GM12865 (cell line): Measurements from ENCODE around the gene YWHAH.

Experiments
- DNase-seq: peaks from one replicate; pipeline ENCODE4 v3.0.0; 2010; ENCODE audit warnings: low read depth
- H3K4me3 ChIP-seq: 2 replicates; pipeline ENCODE4 v1.5.1; 2011; ENCODE audit warnings: mild to moderate bottlenecking, low read depth, low read length, control low read depth
- TF ChIP-seq, protein P1 (sequence below): IDR thresholded peaks from 2 replicates; pipeline ENCODE4 v1.5.1; 2011; ENCODE audit warnings: low read length, control low read depth, low read depth, inconsistent platforms; ENCODE audit not compliant: insufficient read depth; ENCODE audit errors: missing control alignments

YWHAH gene

DNA sequence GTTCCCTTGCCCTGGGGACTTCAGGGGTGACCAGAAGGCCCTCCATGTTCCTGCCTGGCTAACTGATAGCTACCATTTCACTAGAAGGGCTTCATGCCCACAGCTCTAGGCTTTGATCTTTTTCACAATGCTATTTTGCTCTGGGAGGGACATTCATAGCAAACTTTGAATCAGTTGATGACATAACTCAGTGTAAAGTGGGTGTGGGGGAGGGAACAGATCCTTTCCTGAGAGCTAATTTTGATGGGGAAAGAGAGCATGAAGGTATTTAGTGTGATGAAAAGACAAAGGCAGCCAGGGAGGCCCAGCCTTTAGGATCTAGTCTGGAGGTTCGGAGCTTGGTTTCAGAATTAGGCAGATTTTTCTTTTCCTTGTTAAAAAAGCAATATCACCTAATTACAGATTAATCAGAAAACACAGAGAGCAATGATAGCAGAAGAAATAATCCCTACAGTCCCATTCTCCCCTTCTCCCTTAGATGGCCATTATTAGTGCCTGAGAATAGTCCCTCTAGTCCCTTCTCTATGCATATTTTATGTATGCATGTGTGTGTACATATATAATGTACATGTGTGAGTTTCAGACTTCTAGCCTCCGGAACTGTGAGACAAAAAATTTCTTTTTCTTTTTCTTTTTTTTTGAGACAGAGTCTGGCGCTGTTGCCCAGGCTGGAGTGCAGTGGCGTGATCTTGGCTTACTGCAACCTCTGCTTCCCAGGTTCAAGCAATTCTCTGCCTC is 46.9 kb downstream of the YWHAH start:
- H3K4me3 ChIP-seq = no peak overlapping the region
- TF ChIP-seq, protein P1, sequence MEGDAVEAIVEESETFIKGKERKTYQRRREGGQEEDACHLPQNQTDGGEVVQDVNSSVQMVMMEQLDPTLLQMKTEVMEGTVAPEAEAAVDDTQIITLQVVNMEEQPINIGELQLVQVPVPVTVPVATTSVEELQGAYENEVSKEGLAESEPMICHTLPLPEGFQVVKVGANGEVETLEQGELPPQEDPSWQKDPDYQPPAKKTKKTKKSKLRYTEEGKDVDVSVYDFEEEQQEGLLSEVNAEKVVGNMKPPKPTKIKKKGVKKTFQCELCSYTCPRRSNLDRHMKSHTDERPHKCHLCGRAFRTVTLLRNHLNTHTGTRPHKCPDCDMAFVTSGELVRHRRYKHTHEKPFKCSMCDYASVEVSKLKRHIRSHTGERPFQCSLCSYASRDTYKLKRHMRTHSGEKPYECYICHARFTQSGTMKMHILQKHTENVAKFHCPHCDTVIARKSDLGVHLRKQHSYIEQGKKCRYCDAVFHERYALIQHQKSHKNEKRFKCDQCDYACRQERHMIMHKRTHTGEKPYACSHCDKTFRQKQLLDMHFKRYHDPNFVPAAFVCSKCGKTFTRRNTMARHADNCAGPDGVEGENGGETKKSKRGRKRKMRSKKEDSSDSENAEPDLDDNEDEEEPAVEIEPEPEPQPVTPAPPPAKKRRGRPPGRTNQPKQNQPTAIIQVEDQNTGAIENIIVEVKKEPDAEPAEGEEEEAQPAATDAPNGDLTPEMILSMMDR = no peak
- DNase-seq = no peak

DNA sequence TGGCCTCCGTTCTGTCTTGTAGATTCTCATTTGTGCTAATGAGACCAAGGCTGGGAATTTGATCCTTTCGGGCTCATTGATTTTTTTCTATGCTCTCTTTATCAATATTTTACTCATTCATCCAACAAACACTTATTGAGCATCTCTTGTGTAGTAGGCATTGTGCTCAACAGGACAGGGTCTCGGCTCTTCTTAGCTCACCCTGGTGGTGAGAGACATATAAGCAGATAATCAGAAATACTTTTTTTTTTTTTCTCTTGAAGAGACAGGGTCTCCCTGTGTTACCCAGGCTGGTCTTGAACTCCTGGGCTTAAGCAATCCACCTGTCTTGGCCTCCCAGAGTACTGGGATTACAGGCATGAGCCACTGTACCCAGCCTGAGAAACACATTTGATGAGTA is 50.7 kb downstream of the YWHAH start:
- DNase-seq = no peak
- no peak overlapping the region for H3K4me3 ChIP-seq
- TF ChIP-seq, protein P1 = no peak

DNA sequence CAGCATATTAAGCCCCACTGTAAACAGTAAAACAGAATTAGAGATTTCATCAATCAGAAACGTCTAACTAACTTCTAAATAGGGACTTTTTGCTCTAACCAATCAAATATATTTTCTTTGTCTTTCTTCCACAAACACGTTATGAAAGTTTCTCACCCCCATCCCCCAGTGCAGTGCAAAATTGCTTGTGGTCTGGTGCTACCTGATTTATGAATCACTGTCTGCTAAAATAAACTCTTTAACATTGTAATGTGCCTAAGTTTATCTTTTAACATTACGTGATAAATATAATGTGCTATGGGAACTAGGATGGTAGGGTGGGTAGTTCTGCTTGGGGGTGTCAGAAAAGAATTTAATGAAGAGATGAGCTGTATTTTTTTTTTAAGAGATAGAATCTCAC is 51.5 kb downstream of the YWHAH start:
- H3K4me3 ChIP-seq = no peak overlapping the region
- TF ChIP-seq, protein P1 = no peak
- DNase-seq = no peak

DNA sequence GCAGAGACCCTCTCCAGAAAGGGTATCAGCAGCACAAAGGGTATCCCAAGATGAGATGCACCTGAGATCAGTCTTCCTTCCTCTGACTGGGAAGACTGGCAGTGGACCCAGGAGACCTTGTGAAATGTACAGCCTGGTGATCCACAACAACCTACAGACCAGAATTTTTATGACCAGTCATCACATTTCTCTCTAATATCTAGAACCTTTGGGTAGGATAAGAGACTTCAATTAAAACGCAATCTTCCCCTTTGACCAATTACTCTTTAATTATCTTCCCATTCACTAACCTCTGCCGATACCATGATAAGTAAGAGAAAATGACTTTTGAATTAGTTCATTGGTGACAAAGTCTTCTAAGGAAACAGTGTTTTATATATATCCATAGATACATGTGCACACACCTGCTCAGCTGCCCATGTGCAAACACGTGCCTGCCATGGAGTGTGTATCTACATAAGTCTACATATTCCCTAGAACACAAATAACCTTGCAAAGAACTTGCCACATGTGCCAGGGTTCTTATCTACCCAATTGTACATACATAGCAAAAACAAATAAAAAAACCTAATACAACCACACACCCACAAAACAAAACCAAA is 54.5 kb downstream of the YWHAH start:
- DNase-seq = no peak
- H3K4me3 ChIP-seq = no peak overlapping the region
- TF ChIP-seq, protein P1 = no peak

DNA sequence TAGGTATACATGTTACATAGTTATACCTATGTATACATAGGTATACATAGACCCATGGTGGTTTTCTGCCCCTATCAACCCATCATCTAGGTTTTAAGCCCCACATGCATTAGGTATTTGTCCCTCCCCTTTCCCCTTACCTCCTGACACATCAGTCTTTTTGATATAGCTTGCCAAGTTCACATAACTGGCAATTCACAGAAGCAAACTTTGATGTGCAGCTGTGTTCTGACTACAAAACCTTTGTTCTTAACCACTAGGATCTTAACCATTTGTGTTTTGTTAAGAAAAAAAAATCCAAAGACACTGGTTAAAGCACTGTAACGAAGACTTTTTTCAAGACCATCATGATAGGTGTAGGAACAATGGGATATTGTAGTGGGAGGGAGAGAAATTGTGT is 55.8 kb downstream of the YWHAH start:
- TF ChIP-seq, protein P1 = no peak
- DNase-seq = no peak
- no peak overlapping the region for H3K4me3 ChIP-seq

DNA sequence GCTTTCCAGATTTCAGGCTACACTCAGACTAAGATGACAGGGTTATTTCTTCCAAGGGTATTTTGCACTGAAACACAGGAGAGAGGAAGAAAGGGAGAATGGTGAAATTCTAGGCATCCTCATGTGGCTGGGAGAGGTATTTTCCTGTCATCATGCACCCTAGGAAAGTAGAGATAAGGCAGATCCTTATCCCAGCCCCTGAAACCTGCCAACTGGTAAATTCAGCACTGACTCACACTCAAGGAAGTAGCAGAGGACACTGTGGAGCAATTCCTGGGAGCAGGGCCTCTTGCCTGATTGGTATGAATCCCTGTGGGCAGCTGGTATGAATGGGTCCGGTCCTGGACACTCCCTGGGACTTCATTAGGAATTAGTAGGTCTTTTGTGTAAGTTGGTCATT is 61.1 kb downstream of the YWHAH start:
- TF ChIP-seq, protein P1 = no peak
- H3K4me3 ChIP-seq = no peak overlapping the region
- DNase-seq = no peak
